Measurements from ENCODE around the gene STK32C. TPM values are rescaled to one million over a fixed set of nuclear protein-coding genes. Genes with fewer than 3 reads are reported as not detected.

STK32C gene
- total and polyA plus RNA-seq, 10 of the 15 experiments (the other 5 are each of a cell fraction or from before 2014, with no cell fraction given) = 1.5 to 18.1 (median 6.4) TPM

GRCh38 chr10:132350946-132351345, 43.2 kb upstream of the STK32C start:
- H3K36me3 ChIP-seq (ENCODE audit: control insufficient read depth in 2 of 2, insufficient read depth in 2 of 2, low read length in 1 of 2) = no peaks in the 10 kb centered on the region
- ChIA-PET SMC1A (ENCODE audit: uncharacterized antibody, unreplicated experiment) (no interaction called here), POLR2A (no interaction called here), CTCF (no interaction called here), RAD21 (ENCODE audit: unreplicated experiment) (no interaction called here)
- no peak overlapping the region for H3K27ac ChIP-seq (ENCODE audit: control insufficient read depth, insufficient read depth)
- H3K9me3 ChIP-seq (replicated peaks; ENCODE audit: control insufficient read depth, insufficient read depth, low read length) = no peaks in the 10 kb centered on the region
- H3K27me3 ChIP-seq (replicated peaks in 1 of 2; ENCODE audit: control insufficient read depth in 2 of 2, insufficient read depth in 2 of 2, low read length in 1 of 2) = no peaks in the 10 kb centered on the region
- WGBS (ENCODE audit: insufficient coverage, insufficient replicate concordance, low lambda C conversion rate, missing lambda C conversion rate) = 79% methylated on average over 17 of the region's 17 CpGs
- H2AFZ ChIP-seq (ENCODE audit: control insufficient read depth, low read depth, low read length) = no peak overlapping the region
- intact Hi-C loops (cut with micrococcal nuclease; ENCODE audit: unreplicated experiment) = no loop called here
- FAIRE-seq (no peak), ATAC-seq (no peak), DNase-seq (ENCODE audit: low read depth, low spot score) (no peak)
- no TSS peak for BruUV-seq (replicated peaks)
- no peaks in the 10 kb centered on the region for H3K79me2 ChIP-seq (ENCODE audit: control insufficient read depth, insufficient read depth, low read length)
- H3K9ac ChIP-seq (ENCODE audit: control insufficient read depth, insufficient read depth, low read length) = no peak overlapping the region
- in situ Hi-C loops (cut with MboI) = no loop called here
- no peaks in the 10 kb centered on the region for H3K4me1 ChIP-seq (ENCODE audit: control insufficient read depth, insufficient read depth, low read length)
- H3K4me3 ChIP-seq = no peak overlapping the region
- no peaks in the 10 kb centered on the region for H4K20me1 ChIP-seq (ENCODE audit: control insufficient read depth, insufficient read depth)
- no peak overlapping the region for H3K4me2 ChIP-seq (ENCODE audit: control insufficient read depth, insufficient read depth)
- TF ChIP-seq NBN (IDR thresholded peaks at IDR 0.05) (no peak), TARDBP (IDR thresholded peaks at IDR 0.05; ENCODE audit: borderline replicate concordance) (no peak), E4F1 (IDR thresholded peaks at IDR 0.05; ENCODE audit: borderline replicate concordance, partially characterized antibody) (no peak), POLR2AphosphoS2 (IDR thresholded peaks at IDR 0.05; ENCODE audit: low read depth, low read length) (no peak), FOXM1 (IDR thresholded peaks at IDR 0.05; ENCODE audit: low read depth, low read length) (no peak), MEF2B (IDR thresholded peaks at IDR 0.05; ENCODE audit: partially characterized antibody, poor library complexity, severe bottlenecking) (no peak), RELA (IDR thresholded peaks at IDR 0.05; ENCODE audit: borderline replicate concordance, partially characterized antibody) (no peak), PKNOX1 (IDR thresholded peaks at IDR 0.05) (no peak), ZNF274 (IDR thresholded peaks at IDR 0.05; ENCODE audit: insufficient read depth, insufficient read length) (no peak), CEBPZ (IDR thresholded peaks at IDR 0.05; ENCODE audit: low read depth, low read length) (no peak), ZBTB33 (IDR thresholded peaks at IDR 0.05) (no peak)
- TF ChIP-seq, protein P1, sequence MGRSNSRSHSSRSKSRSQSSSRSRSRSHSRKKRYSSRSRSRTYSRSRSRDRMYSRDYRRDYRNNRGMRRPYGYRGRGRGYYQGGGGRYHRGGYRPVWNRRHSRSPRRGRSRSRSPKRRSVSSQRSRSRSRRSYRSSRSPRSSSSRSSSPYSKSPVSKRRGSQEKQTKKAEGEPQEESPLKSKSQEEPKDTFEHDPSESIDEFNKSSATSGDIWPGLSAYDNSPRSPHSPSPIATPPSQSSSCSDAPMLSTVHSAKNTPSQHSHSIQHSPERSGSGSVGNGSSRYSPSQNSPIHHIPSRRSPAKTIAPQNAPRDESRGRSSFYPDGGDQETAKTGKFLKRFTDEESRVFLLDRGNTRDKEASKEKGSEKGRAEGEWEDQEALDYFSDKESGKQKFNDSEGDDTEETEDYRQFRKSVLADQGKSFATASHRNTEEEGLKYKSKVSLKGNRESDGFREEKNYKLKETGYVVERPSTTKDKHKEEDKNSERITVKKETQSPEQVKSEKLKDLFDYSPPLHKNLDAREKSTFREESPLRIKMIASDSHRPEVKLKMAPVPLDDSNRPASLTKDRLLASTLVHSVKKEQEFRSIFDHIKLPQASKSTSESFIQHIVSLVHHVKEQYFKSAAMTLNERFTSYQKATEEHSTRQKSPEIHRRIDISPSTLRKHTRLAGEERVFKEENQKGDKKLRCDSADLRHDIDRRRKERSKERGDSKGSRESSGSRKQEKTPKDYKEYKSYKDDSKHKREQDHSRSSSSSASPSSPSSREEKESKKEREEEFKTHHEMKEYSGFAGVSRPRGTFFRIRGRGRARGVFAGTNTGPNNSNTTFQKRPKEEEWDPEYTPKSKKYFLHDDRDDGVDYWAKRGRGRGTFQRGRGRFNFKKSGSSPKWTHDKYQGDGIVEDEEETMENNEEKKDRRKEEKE (IDR thresholded peaks at IDR 0.05) = no peak

Measured in GM12878 (cell line).